Tibial nerve (tissue), 4 donors: ENCODE measurements around the gene FTCD. TPM values are rescaled to one million over a fixed set of nuclear protein-coding genes. Genes with fewer than 3 reads are reported as not detected.
"Not testable (repeated sequence)": the region's sequence is repeated elsewhere in the genome, so short reads cannot be mapped to it uniquely, and the experiment has no call there.

Source experiments
- DNase-seq, 2 donors: peaks; one replicate each; pipeline ENCODE4 v3.0.0-alpha.2; 2019; ENCODE audit warnings: low spot score in 2 of 2
- H3K27ac ChIP-seq, 4 donors: fragments of 200-600 bp; sonication (generic) in 3 of 4; one replicate each; pipeline ENCODE4 v1.5.1; 2017 to 2019; ENCODE audit warnings: mild to moderate bottlenecking in 1 of 4
- H3K27me3 ChIP-seq, 2 donors: fragments of 200-600 bp; sonication (generic) in 1 of 2; one replicate each; pipeline versions ENCODE4 v1.5.1 to v1.6.0; 2017 to 2019
- H3K36me3 ChIP-seq, 3 donors: fragments of 200-600 bp; sonication (generic); one replicate each; pipeline ENCODE4 v1.5.1; 2018 to 2019
- H3K4me1 ChIP-seq, 4 donors: fragments of 200-600 bp; sonication (generic) in 3 of 4; one replicate each; pipeline ENCODE4 v1.5.1; 2017 to 2019
- H3K4me3 ChIP-seq, 4 donors: fragments of 200-600 bp; sonication (generic) in 3 of 4; one replicate each; pipeline ENCODE4 v1.5.1; 2017 to 2019; ENCODE audit warnings: mild to moderate bottlenecking in 1 of 4, moderate library complexity in 1 of 4
- H3K9me3 ChIP-seq, 4 donors: fragments of 200-600 bp; sonication (generic) in 3 of 4; one replicate each; pipeline ENCODE4 v1.5.1; 2017 to 2019
- EP300 ChIP-seq, 2 donors: sonication (generic); formaldehyde crosslinking; IDR thresholded peaks; one replicate each; pipeline ENCODE4 v1.6.1; 2017; ENCODE audit warnings: antibody characterized with exemption in 2 of 2, mild to moderate bottlenecking in 1 of 2
- POLR2A ChIP-seq, 2 donors: fragments of 450-650 bp; IDR thresholded peaks; one replicate each; pipeline ENCODE4 v1.6.1; 2017; ENCODE audit warnings: antibody characterized with exemption in 2 of 2, mild to moderate bottlenecking in 2 of 2, moderate library complexity in 2 of 2
- WGBS, 2 donors: methylation state at CpG; one replicate each; pipeline ENCODE4 v1.1.5; 2018; 5-methylcytosine and 5-hydroxymethylcytosine counted together
- total RNA-seq, 4 donors: library from RNA; depleted of rRNA; stranded (reverse); fragments of >200 nt; gene quantifications; one replicate each; pipeline ENCODE4 v1.1.0, GENCODE V29; 2016
- TF ChIP-seq, protein P1 (sequence below), 5 experiments: fragments of 200-600 bp in 3 of 5; fragments of 450-650 bp in 2 of 5; sonication (generic) in 3 of 5; IDR thresholded peaks; one replicate each; pipeline ENCODE4 v1.5.1; 2016 to 2019; ENCODE audit warnings: antibody characterized with exemption in 5 of 5, mild to moderate bottlenecking in 3 of 5, moderate library complexity in 2 of 5

Gene FTCD
- total RNA-seq, 4 donors from 2014 or later: 2.2 to 21.2 (median 2.5) TPM

DNA sequence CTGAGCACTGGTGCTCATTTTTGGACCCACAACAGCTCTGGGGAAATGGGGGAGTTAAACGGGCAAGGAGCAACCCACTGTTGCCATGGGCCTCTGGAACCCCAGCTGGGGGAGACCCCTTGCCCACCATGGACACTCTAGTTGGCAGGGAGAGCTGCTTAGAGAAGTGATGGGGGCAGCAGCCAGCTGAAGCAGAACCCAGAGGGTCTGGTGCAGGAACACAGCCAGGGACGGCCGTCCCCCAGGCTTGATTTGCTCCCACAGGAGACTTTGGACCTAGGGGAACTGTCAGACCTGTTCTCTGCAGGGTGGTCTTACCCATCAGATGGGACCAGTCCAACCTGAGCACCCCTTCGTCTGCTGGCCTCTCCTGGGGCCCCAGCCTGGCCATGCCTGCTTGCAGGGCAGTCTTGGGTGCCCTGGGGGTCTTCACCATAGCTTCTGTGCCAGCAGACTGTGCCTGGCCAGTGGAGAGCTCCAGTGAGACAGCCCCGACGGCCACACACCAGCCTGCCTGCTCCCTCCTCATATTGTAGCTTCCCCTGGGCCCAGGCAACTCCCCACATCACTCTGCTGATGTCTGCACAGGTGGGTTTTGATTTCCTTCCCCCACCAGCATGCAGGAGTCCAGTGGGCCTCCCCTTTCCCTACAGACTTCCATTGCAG, 17.6 kb upstream of the FTCD start:
- H3K4me3 ChIP-seq: no peak overlapping the region
- 87 to 88% methylated on average over 4 to 6 of the region's 6 CpGs for WGBS, 2 donors
- H3K27ac ChIP-seq: no peak overlapping the region
- no peaks in the 10 kb centered on the region for H3K4me1 ChIP-seq
- peaks cover 0 to 6% (median 0%) of the 10 kb centered on the region in 3 donors for H3K36me3 ChIP-seq
- H3K27me3 ChIP-seq: no peaks in the 10 kb centered on the region
- DNase-seq: no peak
- peaks cover 0 to 22% (median 2%) of the 10 kb centered on the region in 4 donors for H3K9me3 ChIP-seq
- TF ChIP-seq POLR2A (IDR thresholded peaks at IDR 0.05) (no peak), EP300 (IDR thresholded peaks at IDR 0.05) (no peak)
- TF ChIP-seq, protein P1, sequence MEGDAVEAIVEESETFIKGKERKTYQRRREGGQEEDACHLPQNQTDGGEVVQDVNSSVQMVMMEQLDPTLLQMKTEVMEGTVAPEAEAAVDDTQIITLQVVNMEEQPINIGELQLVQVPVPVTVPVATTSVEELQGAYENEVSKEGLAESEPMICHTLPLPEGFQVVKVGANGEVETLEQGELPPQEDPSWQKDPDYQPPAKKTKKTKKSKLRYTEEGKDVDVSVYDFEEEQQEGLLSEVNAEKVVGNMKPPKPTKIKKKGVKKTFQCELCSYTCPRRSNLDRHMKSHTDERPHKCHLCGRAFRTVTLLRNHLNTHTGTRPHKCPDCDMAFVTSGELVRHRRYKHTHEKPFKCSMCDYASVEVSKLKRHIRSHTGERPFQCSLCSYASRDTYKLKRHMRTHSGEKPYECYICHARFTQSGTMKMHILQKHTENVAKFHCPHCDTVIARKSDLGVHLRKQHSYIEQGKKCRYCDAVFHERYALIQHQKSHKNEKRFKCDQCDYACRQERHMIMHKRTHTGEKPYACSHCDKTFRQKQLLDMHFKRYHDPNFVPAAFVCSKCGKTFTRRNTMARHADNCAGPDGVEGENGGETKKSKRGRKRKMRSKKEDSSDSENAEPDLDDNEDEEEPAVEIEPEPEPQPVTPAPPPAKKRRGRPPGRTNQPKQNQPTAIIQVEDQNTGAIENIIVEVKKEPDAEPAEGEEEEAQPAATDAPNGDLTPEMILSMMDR (IDR thresholded peaks at IDR 0.05): no peak

DNA sequence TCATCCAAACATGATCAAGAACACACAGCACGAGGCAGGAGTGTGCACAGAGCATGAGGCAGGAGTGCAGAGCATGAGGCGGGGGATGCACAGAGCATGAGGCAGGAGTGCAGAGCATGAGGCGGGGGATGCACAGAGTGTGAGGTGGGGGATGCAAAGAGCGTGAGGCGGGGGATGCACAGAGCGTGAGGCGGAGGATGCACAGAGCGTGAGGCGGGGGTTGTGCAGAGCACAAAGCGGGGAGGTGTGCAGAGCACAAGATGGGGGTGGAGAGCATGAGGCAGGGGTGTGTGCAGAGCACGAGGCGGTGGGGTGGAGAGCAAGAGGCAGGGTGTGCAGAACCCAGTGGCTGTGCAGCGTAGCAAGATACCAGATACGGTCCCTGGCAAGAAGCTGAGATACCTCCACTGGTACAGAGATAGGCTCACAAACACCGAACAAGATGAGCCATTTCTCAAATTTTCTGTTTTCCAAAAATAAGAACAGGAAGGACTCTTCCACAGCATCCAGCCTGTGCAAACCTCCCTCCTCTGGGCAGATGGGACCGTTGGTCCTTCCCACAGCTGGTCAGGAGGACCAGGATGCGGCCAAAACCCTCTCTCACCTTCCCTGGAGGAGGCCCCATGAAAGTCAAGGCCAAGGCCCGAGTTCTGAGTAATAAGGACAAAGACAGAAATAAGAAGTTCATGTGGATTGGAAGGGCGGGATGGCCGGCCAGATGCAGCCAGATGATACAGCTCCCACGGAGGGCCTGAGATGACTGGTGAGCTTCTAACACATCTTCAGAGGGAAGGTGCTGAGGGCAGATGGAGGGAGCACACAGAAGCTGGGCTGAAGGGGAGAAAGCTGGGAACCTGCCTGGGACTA, 16.9 kb upstream of the FTCD start:
- TF ChIP-seq EP300 (IDR thresholded peaks at IDR 0.05) (no peak), POLR2A (IDR thresholded peaks at IDR 0.05) (no peak)
- TF ChIP-seq, protein P1 (IDR thresholded peaks at IDR 0.05): no peak
- peaks cover 0 to 22% (median 2%) of the 10 kb centered on the region in 4 donors for H3K9me3 ChIP-seq
- DNase-seq: no peak
- 83 to 86% methylated on average over 21 of the region's 21 CpGs for WGBS, 2 donors
- H3K4me3 ChIP-seq: no peak overlapping the region
- H3K36me3 ChIP-seq: peaks cover 0 to 7% (median 0%) of the 10 kb centered on the region in 3 donors
- no peak overlapping the region for H3K27ac ChIP-seq
- H3K4me1 ChIP-seq: no peaks in the 10 kb centered on the region
- no peaks in the 10 kb centered on the region for H3K27me3 ChIP-seq

DNA sequence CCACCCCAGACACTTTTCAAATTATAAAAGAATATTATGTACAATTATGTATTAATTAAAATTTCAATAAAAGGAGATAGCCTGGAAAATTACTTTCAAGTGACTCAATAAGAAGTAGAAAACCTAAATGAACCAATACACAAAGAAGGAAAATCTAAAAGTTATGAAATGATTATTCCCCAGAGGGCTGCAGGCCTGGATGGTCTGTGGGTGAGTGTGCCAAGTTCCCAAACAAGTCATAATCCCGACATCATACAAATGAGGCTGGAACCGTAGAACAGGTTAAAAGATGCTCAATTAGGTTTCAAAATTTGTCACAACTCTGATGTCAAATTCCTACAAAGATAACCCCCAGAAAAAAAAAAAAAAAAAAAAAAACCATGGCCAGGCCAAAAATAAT, 16.2 kb upstream of the FTCD start:
- peaks cover 0 to 7% (median 0%) of the 10 kb centered on the region in 3 donors for H3K36me3 ChIP-seq
- TF ChIP-seq EP300 (IDR thresholded peaks at IDR 0.05): no peak
- TF ChIP-seq, protein P1 (IDR thresholded peaks at IDR 0.05): no peak
- TF ChIP-seq POLR2A (IDR thresholded peaks at IDR 0.05): no peak
- no peak overlapping the region for H3K27ac ChIP-seq
- DNase-seq: no peak
- H3K4me3 ChIP-seq: no peak overlapping the region
- H3K27me3 ChIP-seq: no peaks in the 10 kb centered on the region
- H3K4me1 ChIP-seq: no peaks in the 10 kb centered on the region
- WGBS, 2 donors: 28 to 63% methylated on average over 2 of the region's 2 CpGs
- peaks cover 0 to 18% (median under 1%) of the 10 kb centered on the region in 4 donors for H3K9me3 ChIP-seq

DNA sequence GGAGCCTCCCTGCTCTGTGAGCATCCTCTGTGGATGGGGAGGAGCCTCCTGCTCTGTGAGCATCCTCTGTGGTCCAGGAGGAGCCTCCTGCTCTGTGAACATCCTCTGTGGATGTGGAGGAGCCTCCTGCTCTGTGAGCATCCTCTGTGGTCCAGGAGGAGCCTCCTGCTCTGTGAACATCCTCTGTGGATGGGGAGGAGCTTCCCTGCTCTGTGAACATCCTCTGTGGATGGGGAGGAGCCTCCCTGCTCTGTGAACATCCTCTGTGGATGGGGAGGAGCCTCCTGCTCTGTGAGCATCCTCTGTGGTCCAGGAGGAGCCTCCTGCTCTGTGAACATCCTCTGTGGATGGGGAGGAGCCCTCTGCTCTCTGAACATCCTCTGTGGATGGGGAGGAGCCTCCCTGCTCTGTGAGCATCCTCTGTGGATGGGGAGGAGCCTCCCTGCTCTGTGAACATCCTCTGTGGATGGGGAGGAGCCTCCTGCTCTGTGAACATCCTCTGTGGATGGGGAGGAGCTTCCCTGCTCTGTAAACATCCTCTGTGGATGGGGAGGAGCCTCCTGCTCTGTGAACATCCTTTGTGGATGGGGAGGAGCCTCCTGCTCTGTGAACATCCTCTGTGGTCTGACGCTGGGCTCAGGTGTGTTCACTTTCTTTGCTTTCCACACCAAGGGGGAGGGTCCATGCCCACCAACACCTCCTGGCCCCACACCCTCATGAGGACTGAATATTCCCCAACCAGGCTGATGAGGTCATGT, 15.2 kb upstream of the FTCD start:
- 63 to 71% methylated on average over 1 of the region's 1 CpG for WGBS, 2 donors
- not testable (repeated sequence) for H3K36me3 ChIP-seq, DNase-seq, H3K4me3 ChIP-seq, H3K27me3 ChIP-seq, H3K27ac ChIP-seq, H3K4me1 ChIP-seq
- H3K9me3 ChIP-seq: peaks cover 0 to 17% (median 0%) of the 10 kb centered on the region in 4 donors

DNA sequence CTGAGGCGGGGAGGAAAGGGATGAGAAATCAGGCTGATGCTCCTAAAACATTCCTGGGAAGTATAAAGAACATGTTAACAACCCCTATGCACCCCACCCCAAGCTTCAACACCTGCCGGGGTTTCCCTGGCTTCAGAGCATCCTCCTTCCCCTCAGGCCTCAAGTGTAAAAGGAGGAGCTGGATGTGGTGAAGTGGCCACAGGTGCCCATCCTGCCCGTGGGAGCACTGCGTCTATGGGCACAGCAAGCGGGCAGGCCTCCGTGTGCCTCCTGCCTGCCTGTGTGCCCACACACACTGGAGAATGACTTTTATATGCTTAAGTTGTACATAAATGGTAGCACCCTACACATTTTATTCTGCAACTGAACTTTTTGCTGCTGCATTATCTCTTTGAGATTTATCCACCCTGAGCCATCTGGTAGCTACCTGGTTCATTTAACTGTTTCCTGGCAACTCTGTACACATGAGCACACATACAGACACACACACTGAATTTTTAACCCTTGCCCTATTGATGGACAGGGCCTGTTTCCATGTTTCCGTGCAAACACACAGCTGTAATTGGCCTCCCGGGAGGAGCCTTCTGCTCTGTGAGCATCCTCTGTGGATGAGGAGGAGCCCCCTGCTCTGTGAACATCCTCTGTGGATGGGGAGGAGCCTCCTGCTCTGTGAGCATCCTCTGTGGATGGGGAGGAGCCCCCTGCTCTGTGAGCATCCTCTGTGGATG, 13.4 kb upstream of the FTCD start:
- no peak overlapping the region for H3K4me3 ChIP-seq
- no peaks in the 10 kb centered on the region for H3K27me3 ChIP-seq
- no peak overlapping the region for H3K27ac ChIP-seq
- 70 to 78% methylated on average over 8 of the region's 8 CpGs for WGBS, 2 donors
- TF ChIP-seq, protein P1 (IDR thresholded peaks at IDR 0.05): no peak
- no peak for TF ChIP-seq POLR2A (IDR thresholded peaks at IDR 0.05)
- TF ChIP-seq EP300 (IDR thresholded peaks at IDR 0.05): no peak
- DNase-seq: no peak
- H3K36me3 ChIP-seq: peaks cover 0 to 7% (median 0%) of the 10 kb centered on the region in 3 donors
- peaks cover 0 to 7% (median 0%) of the 10 kb centered on the region in 4 donors for H3K9me3 ChIP-seq
- H3K4me1 ChIP-seq: no peaks in the 10 kb centered on the region
